Transverse colon (tissue), 4 donors: ENCODE results near the gene HK1. TPM values are rescaled to one million over a fixed set of nuclear protein-coding genes. Genes with fewer than 3 reads are reported as not detected.
"Not testable (repeated sequence)": the region's sequence is repeated elsewhere in the genome, so short reads cannot be mapped to it uniquely, and the experiment has no call there.

ENCODE experiments used
- DNase-seq: peaks from one replicate; pipeline ENCODE4 v3.0.0-alpha.2; 2019
- H3K27ac ChIP-seq, 4 donors: fragments of 200-600 bp; sonication (generic); 2 replicates each; pipeline ENCODE4 v1.5.1; 2016 to 2018; ENCODE audit warnings: inconsistent platforms in 4 of 4
- H3K27me3 ChIP-seq: fragments of 200-600 bp; sonication (generic); 2 replicates; pipeline ENCODE4 v1.5.1; 2017; ENCODE audit warnings: inconsistent platforms
- H3K36me3 ChIP-seq, 4 donors: fragments of 200-600 bp; sonication (generic); 2 replicates each; pipeline ENCODE4 v1.5.1; 2017 to 2019; ENCODE audit warnings: inconsistent platforms in 4 of 4
- H3K4me1 ChIP-seq, 4 donors: fragments of 200-600 bp; sonication (generic); 2 replicates each; pipeline ENCODE4 v1.5.1; 2017 to 2020; ENCODE audit warnings: inconsistent platforms in 4 of 4
- H3K4me3 ChIP-seq, 4 donors: fragments of 200-600 bp; sonication (generic); 1 replicate in 1 of 4; 2 replicates in 3 of 4; pipeline versions ENCODE4 v1.5.1 to v1.6.1; 2017 to 2019; ENCODE audit warnings: inconsistent platforms in 4 of 4
- H3K9me3 ChIP-seq, 2 donors: fragments of 200-600 bp; sonication (generic); 2 replicates each; pipeline ENCODE4 v1.5.1; 2017 to 2019; ENCODE audit warnings: inconsistent platforms in 2 of 2
- EP300 ChIP-seq: sonication (generic); formaldehyde crosslinking; IDR thresholded peaks from one replicate; pipeline ENCODE4 v1.6.1; 2017; ENCODE audit warnings: antibody characterized with exemption, low read depth
- POLR2A ChIP-seq: fragments of 450-650 bp; IDR thresholded peaks from one replicate; pipeline ENCODE4 v1.6.1; 2016; ENCODE audit warnings: antibody characterized with exemption, mild to moderate bottlenecking, moderate library complexity
- POLR2AphosphoS5 ChIP-seq, 3 donors: sonication (generic); formaldehyde crosslinking; IDR thresholded peaks; one replicate each; pipeline ENCODE4 v1.6.1; 2016; ENCODE audit warnings: antibody characterized with exemption in 3 of 3
- WGBS, 2 donors: methylation state at CpG; one replicate each; pipeline ENCODE4 v1.1.5; 2018; ENCODE audit warnings: low coverage in 1 of 2; 5-methylcytosine and 5-hydroxymethylcytosine counted together
- in situ Hi-C, 4 donors: fragments of 200-750 bp; cut with MboI; loops; one replicate each; pipeline versions ENCODE4 v1.15.0 to v1.15.1; 2017; ENCODE audit warnings: low sequenced_read_pairs in 3 of 4, low pct_ligation_motif_present in 1 of 4, low pct_unique_long_range_greater_than_20kb in 1 of 4
- intact Hi-C: fragments of 100-400 bp; cut with DNase I; formaldehyde crosslinking; loops from one replicate; pipeline ENCODE4 v1.15.1; 2023; ENCODE audit warnings: low total_unique reads
- total RNA-seq, 4 donors: library from RNA; depleted of rRNA; stranded (reverse); fragments of >200 nt; gene quantifications; one replicate each; pipeline ENCODE4 v1.1.0, GENCODE V29; 2016
- TF ChIP-seq, protein P1 (sequence below), 5 experiments: fragments of 200-600 bp in 3 of 5; fragments of 450-650 bp in 2 of 5; sonication (generic) in 3 of 5; IDR thresholded peaks; 1 replicate in 2 of 5; 2 replicates in 3 of 5; pipeline ENCODE4 v1.5.1; 2016 to 2017; ENCODE audit warnings: antibody characterized with exemption in 5 of 5, inconsistent platforms in 3 of 5, mild to moderate bottlenecking in 2 of 5, moderate library complexity in 1 of 5

HK1 gene
- total RNA-seq, 4 donors from 2014 or later, result 27.3 to 69.9 (median 54.0) TPM

DNA sequence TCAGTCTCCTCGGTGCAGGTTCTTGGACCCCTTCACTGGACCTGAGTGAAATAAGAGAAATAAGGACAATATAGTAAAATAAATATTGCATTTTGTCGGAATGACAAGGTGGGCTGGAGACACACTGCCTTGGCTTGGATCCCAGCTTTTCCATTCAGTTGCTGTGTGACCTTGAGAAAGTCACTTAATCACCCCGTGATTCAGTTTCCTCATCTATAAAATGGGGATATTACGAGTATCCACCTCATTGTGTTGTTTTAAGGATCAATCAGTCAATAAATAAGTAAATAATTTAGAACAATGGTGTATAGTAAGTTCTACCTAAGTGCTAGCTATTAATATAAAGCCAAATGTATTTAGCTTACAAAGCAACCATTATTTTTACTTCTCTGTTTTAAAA, 29.1 kb downstream of the HK1 start:
- no peaks in the 10 kb centered on the region for H3K4me1 ChIP-seq
- H3K27me3 ChIP-seq, result no peaks in the 10 kb centered on the region
- in situ Hi-C loops (no loop called here), intact Hi-C loops (no loop called here)
- no peak for DNase-seq
- no peaks in the 10 kb centered on the region for H3K36me3 ChIP-seq
- no peaks in the 10 kb centered on the region for H3K9me3 ChIP-seq
- 68 to 83% methylated on average over 3 to 4 of the region's 4 CpGs for WGBS, 2 donors
- no peak for TF ChIP-seq POLR2AphosphoS5 (IDR thresholded peaks at IDR 0.05)
- TF ChIP-seq EP300, result no peak
- no peak for TF ChIP-seq POLR2A
- H3K4me3 ChIP-seq, result no peak overlapping the region
- no peak overlapping the region for H3K27ac ChIP-seq

DNA sequence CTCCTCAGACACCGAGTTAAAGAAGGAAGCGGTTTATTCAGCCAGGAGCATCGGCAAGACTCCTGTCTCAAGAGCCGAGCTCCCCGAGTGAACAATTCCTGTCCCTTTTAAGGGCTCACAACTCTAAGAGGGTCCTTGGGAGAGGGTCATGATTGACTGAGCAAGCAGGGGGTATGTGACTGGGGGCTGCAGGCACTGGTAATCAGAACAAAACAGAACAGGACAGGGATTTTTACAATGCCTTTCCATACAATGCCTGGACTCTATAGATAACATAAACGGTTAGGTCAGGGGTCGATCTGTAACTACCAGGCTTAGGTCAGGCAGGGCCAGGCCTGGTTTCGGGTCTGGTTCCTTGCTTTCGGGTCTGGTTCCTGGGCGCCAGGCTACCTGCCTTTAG, 30.0 kb downstream of the HK1 start:
- DNase-seq, H3K4me3 ChIP-seq, H3K36me3 ChIP-seq, H3K4me1 ChIP-seq, H3K9me3 ChIP-seq, intact Hi-C loops, in situ Hi-C loops, H3K27ac ChIP-seq, H3K27me3 ChIP-seq: not testable (repeated sequence)
- 89 to 94% methylated on average over 6 to 10 of the region's 10 CpGs for WGBS, 2 donors

DNA sequence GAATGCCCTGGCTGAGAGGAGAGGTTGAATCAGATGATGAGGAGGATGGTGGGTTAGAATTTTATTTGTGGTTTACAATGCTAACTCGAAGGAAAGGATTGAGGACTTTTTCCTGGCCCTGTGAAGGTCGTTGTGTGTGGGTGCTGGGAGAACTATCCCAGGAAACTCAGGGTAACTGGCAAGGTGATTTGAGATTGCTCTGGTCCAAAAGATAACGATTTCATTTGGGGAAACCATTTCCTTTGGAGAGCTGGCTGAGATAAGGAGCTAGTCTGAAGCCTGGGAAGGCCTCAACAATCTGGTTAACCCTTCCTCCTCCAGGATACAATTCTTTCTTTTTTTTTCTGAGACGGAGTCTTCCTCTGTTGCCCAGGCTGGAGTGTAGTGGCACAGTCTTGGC, 33.0 kb downstream of the HK1 start:
- H3K36me3 ChIP-seq, result no peaks in the 10 kb centered on the region
- no peak overlapping the region for H3K27ac ChIP-seq
- no peak for TF ChIP-seq EP300
- TF ChIP-seq POLR2AphosphoS5 (IDR thresholded peaks at IDR 0.05), result no peak
- TF ChIP-seq, protein P1, sequence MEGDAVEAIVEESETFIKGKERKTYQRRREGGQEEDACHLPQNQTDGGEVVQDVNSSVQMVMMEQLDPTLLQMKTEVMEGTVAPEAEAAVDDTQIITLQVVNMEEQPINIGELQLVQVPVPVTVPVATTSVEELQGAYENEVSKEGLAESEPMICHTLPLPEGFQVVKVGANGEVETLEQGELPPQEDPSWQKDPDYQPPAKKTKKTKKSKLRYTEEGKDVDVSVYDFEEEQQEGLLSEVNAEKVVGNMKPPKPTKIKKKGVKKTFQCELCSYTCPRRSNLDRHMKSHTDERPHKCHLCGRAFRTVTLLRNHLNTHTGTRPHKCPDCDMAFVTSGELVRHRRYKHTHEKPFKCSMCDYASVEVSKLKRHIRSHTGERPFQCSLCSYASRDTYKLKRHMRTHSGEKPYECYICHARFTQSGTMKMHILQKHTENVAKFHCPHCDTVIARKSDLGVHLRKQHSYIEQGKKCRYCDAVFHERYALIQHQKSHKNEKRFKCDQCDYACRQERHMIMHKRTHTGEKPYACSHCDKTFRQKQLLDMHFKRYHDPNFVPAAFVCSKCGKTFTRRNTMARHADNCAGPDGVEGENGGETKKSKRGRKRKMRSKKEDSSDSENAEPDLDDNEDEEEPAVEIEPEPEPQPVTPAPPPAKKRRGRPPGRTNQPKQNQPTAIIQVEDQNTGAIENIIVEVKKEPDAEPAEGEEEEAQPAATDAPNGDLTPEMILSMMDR (IDR thresholded peaks at IDR 0.05), result no peak
- no peak for TF ChIP-seq POLR2A
- in situ Hi-C loops (loop anchor here in 1 of 4 donors (10.0 kb wide), 1 partner anchor 77 kb away; no protein-coding TSS in a partner anchor), intact Hi-C loops (no loop called here)
- H3K4me3 ChIP-seq, result no peak overlapping the region
- H3K4me1 ChIP-seq, result no peaks in the 10 kb centered on the region
- WGBS, 2 donors, result 54 to 60% methylated on average over 2 to 4 of the region's 4 CpGs
- DNase-seq, result no peak
- no peaks in the 10 kb centered on the region for H3K9me3 ChIP-seq
- no peaks in the 10 kb centered on the region for H3K27me3 ChIP-seq

DNA sequence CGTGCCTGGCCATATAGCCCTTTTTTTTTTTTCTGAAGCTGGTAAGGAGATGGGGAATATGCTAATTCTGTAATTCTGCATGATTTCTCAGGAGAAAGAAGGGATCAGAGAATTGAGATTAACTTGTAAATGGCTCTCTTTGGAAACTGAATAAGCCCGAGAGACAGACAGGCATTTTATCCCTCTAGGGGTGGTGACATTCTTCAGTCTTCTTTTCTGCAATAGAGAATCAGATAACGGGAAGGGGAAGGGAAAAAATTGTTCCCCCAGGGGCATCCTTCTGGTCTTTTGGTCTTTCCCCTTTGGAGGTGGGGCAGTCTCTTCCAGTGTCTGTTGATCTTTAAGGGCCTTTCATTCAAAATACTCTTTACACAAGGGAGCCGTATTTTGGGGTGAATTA, 34.2 kb downstream of the HK1 start:
- no peaks in the 10 kb centered on the region for H3K9me3 ChIP-seq
- intact Hi-C loops, result no loop called here
- H3K27ac ChIP-seq, result no peak overlapping the region
- no peak for TF ChIP-seq POLR2A
- TF ChIP-seq EP300, result no peak
- TF ChIP-seq POLR2AphosphoS5 (IDR thresholded peaks at IDR 0.05), result no peak
- TF ChIP-seq, protein P1 (IDR thresholded peaks at IDR 0.05), result no peak
- DNase-seq, result no peak
- 85 to 90% methylated on average over 3 to 4 of the region's 4 CpGs for WGBS, 2 donors
- no peaks in the 10 kb centered on the region for H3K27me3 ChIP-seq
- H3K4me3 ChIP-seq, result no peak overlapping the region
- H3K36me3 ChIP-seq, result no peaks in the 10 kb centered on the region
- H3K4me1 ChIP-seq, result peaks cover 4 to 11% (median 7%) of the 10 kb centered on the region in 4 donors
- in situ Hi-C loops, result loop anchor here in 1 of 4 donors (10.0 kb wide), 1 partner anchor 78 kb away; no protein-coding TSS in a partner anchor

DNA sequence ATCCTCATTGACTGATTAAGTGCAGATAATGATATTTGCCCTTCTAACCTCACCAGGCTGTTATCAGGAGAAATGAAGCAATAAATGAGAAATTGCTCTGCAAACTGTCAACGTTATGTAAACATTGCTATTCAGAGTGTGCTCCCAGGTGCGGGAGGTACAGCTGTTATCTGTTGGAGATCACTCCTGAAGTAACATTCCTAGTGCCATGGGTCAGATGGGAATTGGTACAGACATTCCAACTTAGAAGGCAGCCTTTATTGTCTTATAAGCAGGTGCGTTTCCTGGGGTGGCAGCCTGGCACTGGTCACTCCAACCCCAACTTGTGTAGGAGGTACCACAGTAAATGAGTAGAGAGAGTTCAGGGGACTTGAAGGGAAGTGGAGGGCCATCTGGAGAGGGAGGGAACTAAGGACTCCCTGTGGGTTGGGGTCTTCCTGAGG, 36.8 kb downstream of the HK1 start:
- WGBS, 2 donors, result 50 to 75% methylated on average over 3 of the region's 3 CpGs
- in situ Hi-C loops (loop anchor here in 1 of 4 donors (10.0 kb wide), 1 partner anchor 80 kb away; no protein-coding TSS in a partner anchor), intact Hi-C loops (loop anchor here (5.0 kb wide), 1 partner anchor 47 kb away; no protein-coding TSS in a partner anchor)
- Histone ChIP-seq H3K4me1 (peaks cover 10 to 22% (median 17%) of the 10 kb centered on the region in 4 donors), H3K4me3 (no peak overlapping the region), H3K27me3 (no peaks in the 10 kb centered on the region), H3K9me3 (no peaks in the 10 kb centered on the region), H3K36me3 (no peaks in the 10 kb centered on the region), H3K27ac (no peak overlapping the region)
- DNase-seq, result no peak
- no peak for TF ChIP-seq EP300
- no peak for TF ChIP-seq POLR2AphosphoS5 (IDR thresholded peaks at IDR 0.05)
- TF ChIP-seq POLR2A, result no peak
- TF ChIP-seq, protein P1 (IDR thresholded peaks at IDR 0.05), result no peak
